Measurements from ENCODE around the gene FUCA1.
"Not testable (repeated sequence)": the region's sequence is repeated elsewhere in the genome, so short reads cannot be mapped to it uniquely, and the experiment has no call there.

The FUCA1 gene

DNA sequence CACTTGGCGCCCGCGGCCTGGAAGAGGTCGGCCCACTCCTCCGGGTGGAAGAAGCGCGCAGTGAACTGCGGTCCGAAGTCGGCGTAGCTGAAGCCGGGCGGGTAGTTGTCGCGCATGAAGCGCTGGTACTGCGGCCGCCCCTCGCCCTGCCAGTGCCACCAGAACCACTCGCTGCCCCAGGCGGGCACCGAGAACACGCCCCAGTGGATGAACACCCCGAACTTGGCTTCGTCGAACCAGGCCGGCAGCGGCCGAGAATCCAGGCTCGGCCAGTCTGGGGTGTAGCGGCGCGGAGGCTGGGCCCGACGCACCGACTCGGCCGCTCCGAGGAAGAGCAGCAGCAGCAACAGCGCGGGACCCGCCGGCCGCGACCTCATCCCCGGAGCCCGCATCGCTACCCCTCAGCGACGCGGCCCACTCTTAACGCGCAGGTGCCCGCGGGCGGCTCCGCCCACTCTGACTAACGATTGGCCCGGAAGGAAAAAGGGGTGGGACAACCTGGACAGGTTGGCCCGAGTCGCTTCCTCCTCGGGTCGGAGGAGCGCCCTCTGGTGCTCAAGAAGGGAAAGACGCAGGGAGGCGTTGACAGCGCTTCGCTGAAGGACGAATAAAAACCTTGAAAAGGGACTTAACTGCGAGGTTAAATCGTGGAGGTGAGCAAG, at the start of gene FUCA1:
Gene FUCA1 (minus strand): TSS at position 396 of the 662 bp plus-strand sequence. CDS start 4 bp downstream, at position 392.
- peak; percentile 95 for DNase-seq (ENCODE audit: low spot score)

- DNase-seq (ENCODE audit: low spot score), result peak; percentile 87
Observed at GRCh38 chr1:23916209-23917131, 48.4 kb upstream of the FUCA1 start.

DNA sequence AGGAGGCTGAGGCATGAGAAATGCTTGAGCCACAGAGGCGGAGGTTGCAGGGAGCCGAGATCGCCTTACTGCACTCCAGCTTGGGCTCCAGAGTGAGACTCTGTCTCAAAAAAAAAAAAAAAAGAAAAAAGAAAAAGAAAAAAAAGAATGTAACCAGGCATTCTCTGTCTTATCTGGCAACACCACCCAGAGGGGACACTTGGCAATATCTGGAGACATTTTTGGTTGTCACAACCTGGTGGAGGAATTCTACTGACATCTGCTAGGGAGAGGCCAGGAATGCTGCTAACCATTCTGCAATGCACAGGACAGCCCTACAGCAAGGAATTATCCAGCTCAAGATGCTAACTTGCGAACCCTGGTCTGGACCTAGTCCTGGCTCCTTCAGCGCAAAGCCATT, 47.4 kb upstream of the FUCA1 start:
- no peak for DNase-seq (ENCODE audit: low spot score)

DNA sequence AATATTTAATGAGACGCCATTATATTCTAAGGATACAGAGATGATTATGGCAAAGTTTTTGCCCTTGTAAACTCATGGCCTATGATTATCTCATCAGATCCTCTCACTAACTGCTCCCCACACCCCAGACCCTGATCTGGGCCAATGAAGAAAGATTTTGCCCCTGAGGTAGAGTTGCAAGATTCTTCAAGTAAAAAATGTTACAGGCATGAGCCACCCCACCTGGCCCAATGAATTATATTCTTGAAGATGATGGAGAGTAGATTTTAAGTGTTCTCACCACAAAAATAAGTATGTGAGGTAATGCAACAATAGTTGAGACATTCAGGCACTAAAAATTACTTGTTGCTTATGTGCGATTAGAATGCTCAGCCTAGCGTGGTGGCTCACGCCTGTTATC, 46.8 kb upstream of the FUCA1 start:
- DNase-seq (ENCODE audit: low spot score), result no peak

DNA sequence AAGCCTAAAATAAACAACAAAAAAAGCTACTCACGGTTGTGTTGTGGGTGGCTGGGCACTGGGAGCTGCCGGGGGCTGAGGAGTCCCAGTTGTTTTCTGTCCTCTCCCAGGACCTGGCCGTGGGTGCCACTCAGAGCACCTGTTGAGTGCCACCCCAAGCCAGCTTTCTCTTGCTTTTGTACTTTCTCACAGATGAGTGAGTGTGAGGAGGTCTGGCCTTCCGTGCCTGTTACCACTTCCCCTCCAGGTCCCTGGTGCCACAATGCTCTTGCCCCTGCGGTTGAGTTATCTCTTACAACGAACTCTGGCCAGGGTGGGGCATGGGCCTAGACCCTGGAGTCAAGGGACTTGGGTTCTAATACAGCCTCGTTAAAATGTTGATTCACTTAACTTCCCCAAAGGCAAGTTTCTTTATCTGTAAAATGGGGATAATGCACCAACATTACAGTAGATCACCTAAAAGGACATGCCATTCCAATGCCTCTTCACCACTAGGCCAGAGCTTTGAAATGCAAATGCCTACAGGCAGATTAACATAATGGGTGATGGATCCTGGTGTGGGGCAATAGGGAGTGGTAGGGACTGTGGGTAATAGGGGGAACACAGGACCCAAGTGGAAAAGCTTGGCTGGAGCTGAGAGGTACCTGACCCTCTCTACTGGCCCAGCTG, 45.3 kb upstream of the FUCA1 start, which contains the start of gene CNR2:
Gene CNR2 (minus strand): TSS at position 151 of the 669 bp plus-strand sequence. CDS start 37,745 bp downstream, outside the sequence.
- DNase-seq (ENCODE audit: low spot score), result no peak

DNA sequence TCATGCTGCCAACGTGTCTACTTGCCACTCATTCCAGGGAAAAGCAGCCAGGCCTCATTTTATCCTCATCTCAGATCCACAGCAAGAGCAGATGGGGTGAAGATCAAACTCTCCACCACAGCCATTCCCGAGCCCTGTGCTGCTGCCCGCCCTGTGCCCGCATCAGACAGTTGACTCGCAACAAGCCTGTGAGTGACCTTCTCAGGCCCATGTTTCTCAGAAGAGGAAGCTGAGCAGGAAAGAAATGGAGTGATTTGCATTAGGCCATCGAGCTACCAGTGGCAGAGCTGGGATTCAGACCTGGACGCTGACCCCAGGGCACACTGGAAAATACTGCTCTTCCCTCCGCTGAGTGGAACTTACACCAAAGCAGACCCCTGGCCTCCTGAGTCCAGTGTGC, 43.8 kb upstream of the FUCA1 start:
- no peak for DNase-seq (ENCODE audit: low spot score)

GRCh38 chr1:23910553-23911246, 42.6 kb upstream of the FUCA1 start:
- DNase-seq (ENCODE audit: low spot score), result no peak

DNA sequence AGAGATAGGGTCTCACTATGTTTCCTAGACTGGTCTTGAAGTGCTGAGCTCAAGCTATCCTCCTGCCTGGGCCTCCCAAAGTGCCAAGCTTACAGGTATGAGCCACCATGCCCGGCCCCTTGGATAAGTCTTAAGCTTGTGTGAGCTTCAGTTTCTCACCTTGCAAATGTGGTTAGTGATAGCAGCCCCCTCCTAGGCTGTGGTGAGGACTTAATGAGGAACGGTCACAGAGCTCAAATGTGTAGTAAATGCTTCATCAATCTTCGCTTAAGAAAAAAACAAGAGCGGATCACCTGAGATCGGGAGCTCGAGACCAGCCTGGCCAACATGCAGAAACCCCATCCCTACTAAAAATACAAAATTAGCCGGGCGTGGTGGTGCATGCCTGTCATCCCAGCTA, 42.1 kb upstream of the FUCA1 start:
- DNase-seq (ENCODE audit: low spot score), result no peak

DNA sequence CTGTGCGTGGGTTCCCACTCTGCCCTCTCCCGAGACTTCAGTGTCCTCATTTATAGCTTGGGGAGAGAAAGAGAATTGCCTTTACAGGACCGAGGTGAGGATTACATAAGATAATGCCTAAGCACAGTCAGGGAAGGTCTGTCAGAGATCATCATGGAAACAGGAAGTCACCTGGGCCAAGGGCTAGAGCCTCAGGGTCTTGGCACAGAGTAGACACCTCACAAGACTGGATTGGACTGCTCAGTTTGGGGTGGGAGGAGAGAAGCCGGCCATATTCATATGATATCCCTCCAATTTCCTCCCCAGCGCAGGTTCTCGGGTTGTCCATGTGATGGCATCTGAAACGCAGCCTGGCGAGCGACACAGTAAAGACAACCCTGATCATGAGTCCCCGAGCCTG, 41.3 kb upstream of the FUCA1 start:
- DNase-seq (ENCODE audit: low spot score), result no peak

GRCh38 chr1:23908453-23909341, 40.6 kb upstream of the FUCA1 start:
- no peak for DNase-seq (ENCODE audit: low spot score)

DNA sequence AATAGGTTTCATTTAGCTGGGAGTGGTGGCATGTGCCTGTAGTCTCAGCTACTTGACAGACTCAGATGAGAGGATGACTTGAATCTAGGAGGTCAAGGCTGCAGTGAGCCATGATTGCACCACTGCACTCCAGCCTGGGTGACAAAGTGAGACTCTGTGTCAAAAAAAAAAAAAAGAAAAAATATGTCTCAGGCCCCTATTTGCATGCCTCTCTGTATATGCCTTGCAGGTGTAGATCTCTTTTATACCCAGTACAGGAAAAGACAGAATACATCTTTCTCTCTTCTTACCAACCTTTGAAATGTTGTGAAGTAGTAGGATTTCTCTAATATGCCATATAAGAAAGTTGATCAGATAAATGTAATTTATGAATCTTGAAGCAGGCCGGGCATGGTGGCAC, 38.6 kb upstream of the FUCA1 start:
- DNase-seq (ENCODE audit: low spot score), result no peak

DNA sequence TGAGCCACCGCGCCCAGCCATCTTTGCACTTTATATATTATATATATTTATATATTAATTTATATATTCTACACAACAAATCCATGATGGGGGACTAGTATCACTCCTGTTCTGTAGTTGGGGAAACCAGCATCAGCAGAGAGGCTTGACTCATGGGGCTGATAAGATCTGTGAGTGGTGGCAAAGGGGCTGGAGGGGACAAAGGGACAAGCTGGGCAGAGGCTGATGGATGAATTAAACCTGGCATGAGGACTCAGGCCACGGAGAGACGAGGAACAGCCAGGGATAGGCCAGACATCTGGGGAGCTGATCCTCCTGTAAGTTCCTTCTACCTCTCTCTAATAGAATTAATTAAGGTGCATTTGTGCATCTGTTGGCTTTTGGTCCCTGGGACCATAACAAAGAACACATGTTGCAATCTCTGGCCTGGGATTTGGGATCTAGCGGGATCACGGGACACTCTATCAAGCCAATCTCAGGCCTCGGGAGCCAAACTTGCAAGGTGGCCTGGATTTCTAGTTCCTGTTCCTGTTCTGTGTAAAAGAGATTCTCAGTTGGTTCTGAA, 37.5 kb upstream of the FUCA1 start:
- no peak for DNase-seq (ENCODE audit: low spot score)

GRCh38 chr1:23904748-23905357, 36.8 kb upstream of the FUCA1 start:
- peak; percentile 71 for DNase-seq (ENCODE audit: low spot score)

DNA sequence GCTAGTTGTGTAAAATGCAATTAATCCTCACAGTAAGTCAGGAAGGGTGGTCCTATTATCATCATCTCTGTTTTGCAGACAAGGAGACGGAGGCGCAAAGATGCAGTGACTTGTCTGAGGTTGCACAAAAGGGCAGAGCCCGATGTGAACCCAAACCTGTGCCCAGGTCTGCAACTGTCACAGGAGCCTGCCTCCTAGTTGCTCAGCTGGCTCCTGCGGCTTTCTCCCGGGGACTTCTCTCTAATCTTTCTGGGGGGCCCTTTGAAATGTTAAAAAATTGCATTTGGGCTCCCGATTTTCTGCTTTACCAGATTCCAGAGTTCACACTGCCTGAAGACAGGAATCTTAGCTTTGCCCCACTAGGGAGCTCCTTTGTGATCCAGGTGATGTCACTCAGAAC, 35.7 kb upstream of the FUCA1 start:
- DNase-seq (ENCODE audit: low spot score), result no peak

DNA sequence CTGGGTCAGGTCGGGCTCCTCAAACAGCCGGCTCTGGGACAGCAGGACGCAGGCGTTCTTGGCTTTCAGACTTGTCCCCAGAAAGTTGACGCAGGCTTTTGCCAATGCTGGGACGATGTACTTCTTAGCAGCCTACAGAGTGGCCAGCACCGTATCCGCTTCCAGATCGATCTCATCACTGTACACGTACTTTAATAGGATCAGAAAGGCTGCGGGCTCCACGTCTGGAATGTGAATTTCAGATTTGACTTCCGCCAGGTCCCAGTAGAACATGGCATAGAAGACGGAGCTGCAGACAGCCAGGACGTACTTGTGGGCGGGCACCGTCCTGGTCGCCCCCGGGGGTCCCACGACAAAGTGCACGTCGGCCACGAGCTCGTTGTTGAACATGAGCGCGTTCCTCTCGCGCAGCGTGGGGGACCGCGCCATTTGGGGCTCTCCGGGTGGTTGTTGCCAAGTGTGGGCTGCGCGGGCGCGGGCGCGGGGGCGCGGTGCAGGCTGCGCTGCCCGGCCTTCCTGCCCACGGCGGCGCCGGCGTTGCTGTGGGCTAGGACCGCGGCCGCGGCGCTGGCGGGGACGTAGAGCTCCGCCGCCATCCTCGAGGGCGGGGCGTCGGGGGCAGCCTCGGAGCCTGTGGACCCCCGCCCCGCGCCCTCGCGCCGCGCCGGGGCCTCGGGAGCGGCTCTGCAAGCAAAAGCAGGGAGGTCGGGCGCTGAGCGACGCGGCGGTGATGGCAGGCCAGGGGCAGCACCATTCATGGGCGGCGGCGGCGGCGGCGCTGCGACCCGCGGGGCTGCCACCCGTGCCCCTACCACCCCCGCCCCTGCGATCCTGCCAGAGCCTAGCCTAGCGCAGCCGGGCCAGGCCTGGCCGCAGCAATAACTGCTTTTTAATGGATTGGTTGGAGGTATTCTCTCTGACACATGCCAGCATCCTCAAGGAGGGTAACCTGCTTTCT, 34.5 kb upstream of the FUCA1 start:
- no peak for DNase-seq (ENCODE audit: low spot score)

DNA sequence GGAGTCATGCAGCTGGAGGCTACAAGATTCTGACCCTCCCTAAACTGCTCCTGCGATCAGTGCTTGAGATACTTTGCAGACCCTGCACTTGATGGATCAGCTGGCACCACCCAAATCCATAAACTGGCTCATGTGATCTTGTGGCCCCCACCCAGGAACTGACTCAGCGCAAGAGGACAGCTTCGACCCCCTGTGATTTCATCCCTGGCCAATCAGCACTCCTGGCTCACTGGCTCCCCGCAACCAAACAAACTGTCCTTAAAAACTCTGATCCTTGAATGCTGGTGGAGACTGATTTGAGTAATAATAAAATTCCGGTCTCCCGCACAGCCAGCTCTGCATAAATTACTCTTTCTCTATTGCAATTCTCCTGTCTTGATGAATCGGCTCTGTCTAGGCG, 31.9 kb upstream of the FUCA1 start:
- not testable (repeated sequence) for DNase-seq (ENCODE audit: low spot score)

GRCh38 chr1:23899070-23899469, 31.0 kb upstream of the FUCA1 start:
- DNase-seq (ENCODE audit: low spot score), result no peak

DNA sequence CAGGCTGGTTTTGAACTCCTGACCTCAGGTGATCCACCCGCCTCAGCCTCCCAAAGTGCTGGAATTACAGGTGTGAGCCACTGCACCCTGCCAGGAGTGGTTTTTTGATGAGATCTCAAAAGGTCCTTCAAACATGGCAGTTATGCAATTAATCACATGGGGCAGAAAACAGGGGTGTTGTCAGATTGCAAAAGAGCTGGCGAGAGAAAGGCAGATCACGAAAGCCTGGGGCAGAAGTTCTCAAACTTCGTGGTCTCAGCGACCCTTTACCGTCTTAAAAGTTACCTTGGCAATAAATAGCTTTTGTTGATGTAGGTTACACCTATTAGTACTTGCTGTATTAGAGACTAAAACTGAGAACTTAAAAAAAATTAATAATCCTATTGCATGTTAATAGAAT, 29.0 kb upstream of the FUCA1 start:
- no peak for DNase-seq (ENCODE audit: low spot score)

DNA sequence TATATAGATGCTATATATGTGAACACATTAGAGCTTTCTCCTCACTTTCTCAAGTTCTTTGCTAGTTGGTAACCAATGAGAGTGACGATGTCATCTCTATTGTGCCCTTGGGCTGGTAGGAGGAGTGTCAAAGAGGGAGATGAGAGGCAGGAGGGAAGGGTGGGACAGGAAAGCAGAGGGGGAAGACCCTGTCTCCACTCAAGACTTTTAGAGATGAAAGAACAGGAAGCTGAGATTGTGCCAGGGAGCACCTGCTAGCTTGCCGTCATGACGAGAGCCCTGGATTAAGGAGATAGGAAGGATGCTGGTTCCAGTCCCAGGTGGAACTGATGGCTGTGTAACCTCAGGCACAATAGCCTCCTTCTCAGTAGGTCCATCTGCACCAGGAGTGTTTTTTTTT, 28.4 kb upstream of the FUCA1 start:
- DNase-seq (ENCODE audit: low spot score), result no peak

All from kidney tubule cell (primary cell).